HepG2 (cell line): Measurements from ENCODE around the gene PSMC3IP. TPM values are rescaled to one million over a fixed set of nuclear protein-coding genes. Genes with fewer than 3 reads are reported as not detected.
A peak's percentile ranks its signal among the peaks of the same experiment; 100 is the strongest.

Source experiments
- ARID2 ChIP-seq: sonication (generic); formaldehyde crosslinking; IDR thresholded peaks from 2 replicates; pipeline ENCODE4 v1.8.1; 2022; ENCODE audit warnings: mild to moderate bottlenecking, missing genetic modification reagents, borderline replicate concordance
- ARID3A ChIP-seq: IDR thresholded peaks from 2 replicates; pipeline ENCODE4 v1.6.1; 2012; ENCODE audit warnings: low read depth, low read length, improper control_type of control experiment
- BATF2 ChIP-seq: sonication (generic); formaldehyde crosslinking; IDR thresholded peaks from 2 replicates; pipeline ENCODE4 v1.8.0; 2022; ENCODE audit warnings: mild to moderate bottlenecking, missing genetic modification reagents, moderate library complexity
- BCL3 ChIP-seq: sonication (generic); formaldehyde crosslinking; IDR thresholded peaks from 2 replicates; pipeline ENCODE4 v1.5.1; 2020; ENCODE audit warnings: mild to moderate bottlenecking, missing genetic modification reagents, moderate library complexity
- JUNB ChIP-seq: sonication (generic); formaldehyde crosslinking; IDR thresholded peaks from 2 replicates; pipeline ENCODE4 v1.8.0; 2022; ENCODE audit warnings: missing genetic modification reagents, mild to moderate bottlenecking, borderline replicate concordance
- MYPOP ChIP-seq: sonication (generic); formaldehyde crosslinking; IDR thresholded peaks from 2 replicates; pipeline ENCODE4 v1.8.1; 2023; ENCODE audit warnings: mild to moderate bottlenecking, moderate library complexity, missing genetic modification reagents
- PHF8 ChIP-seq: sonication (generic); formaldehyde crosslinking; IDR thresholded peaks from 2 replicates; pipeline ENCODE4 v1.5.0; 2020; ENCODE audit warnings: missing genetic modification reagents
- PLSCR1 ChIP-seq: sonication (generic); formaldehyde crosslinking; IDR thresholded peaks from 2 replicates; pipeline ENCODE4 v1.5.0; 2020; ENCODE audit warnings: missing genetic modification reagents, mild to moderate bottlenecking, borderline replicate concordance
- POGZ ChIP-seq: sonication (generic); formaldehyde crosslinking; IDR thresholded peaks from 2 replicates; pipeline ENCODE4 v1.4.0; 2020; ENCODE audit warnings: mild to moderate bottlenecking, missing genetic modification reagents
- RBAK ChIP-seq: sonication (generic); formaldehyde crosslinking; IDR thresholded peaks from 2 replicates; pipeline ENCODE4 v1.5.1; 2020; ENCODE audit warnings: mild to moderate bottlenecking, missing genetic modification reagents
- SETDB1 ChIP-seq: sonication (generic); formaldehyde crosslinking; IDR thresholded peaks from 2 replicates; pipeline ENCODE4 v1.5.1; 2020; ENCODE audit warnings: missing genetic modification reagents, mild to moderate bottlenecking, borderline replicate concordance
- SIX4 ChIP-seq: sonication (generic); formaldehyde crosslinking; IDR thresholded peaks from 2 replicates; pipeline ENCODE4 v1.4.0; 2020; ENCODE audit warnings: missing genetic modification reagents
- SRSF1 ChIP-seq: fragments of 200-400 bp; formaldehyde crosslinking; optimal IDR thresholded peaks from 2 replicates; pipeline ENCODE3; 2017; ENCODE audit warnings: mild to moderate bottlenecking, low read depth, low read length, moderate library complexity
- TAF15 ChIP-seq: fragments of 200-400 bp; formaldehyde crosslinking; IDR thresholded peaks from one replicate; pipeline ENCODE4 v1.6.1; 2018; ENCODE audit warnings: mild to moderate bottlenecking, low read depth, low read length; ENCODE audit not compliant: poor library complexity, severe bottlenecking
- ZFX ChIP-seq: sonication (generic); formaldehyde crosslinking; IDR thresholded peaks from 2 replicates; pipeline ENCODE4 v1.4.0; 2020; ENCODE audit warnings: mild to moderate bottlenecking, low read depth, missing genetic modification reagents, moderate library complexity
- ZFY ChIP-seq: sonication (generic); formaldehyde crosslinking; IDR thresholded peaks from 2 replicates; pipeline ENCODE4 v1.4.0; 2020; ENCODE audit warnings: missing genetic modification reagents
- ZNF3 ChIP-seq: IDR thresholded peaks from 2 replicates; pipeline ENCODE4 v1.7.0; 2017; ENCODE audit warnings: inconsistent platforms
- ZNF512 ChIP-seq: sonication (generic); formaldehyde crosslinking; IDR thresholded peaks from 2 replicates; pipeline ENCODE4 v1.4.0; 2020; ENCODE audit warnings: mild to moderate bottlenecking, missing genetic modification reagents
- ZNF552 ChIP-seq: sonication (generic); formaldehyde crosslinking; IDR thresholded peaks from 2 replicates; pipeline ENCODE4 v1.9.0; 2022; ENCODE audit warnings: missing genetic modification reagents, mild to moderate bottlenecking, borderline replicate concordance
- ZNF775 ChIP-seq: sonication (generic); formaldehyde crosslinking; IDR thresholded peaks from 2 replicates; pipeline ENCODE4 v1.4.0; 2020; ENCODE audit warnings: missing genetic modification reagents, mild to moderate bottlenecking, moderate library complexity, borderline replicate concordance
- ZNF883 ChIP-seq: sonication (generic); formaldehyde crosslinking; IDR thresholded peaks from 2 replicates; pipeline ENCODE4 v1.5.1; 2020; ENCODE audit warnings: mild to moderate bottlenecking, missing genetic modification reagents; ENCODE audit errors: not compliant biosample characterization
- polyA plus RNA-seq, 8 experiments: library from polyadenylated mRNA; depleted of rRNA in 3 of 8; stranded (reverse) in 7 of 8; unstranded in 1 of 8; fragments of >200 nt; fragmentation: Illumina TruSeq in 4 of 8; extraction: Trizol in 4 of 8; gene quantifications; 2 replicates each; pipeline versions ENCODE4 v1.2.1 to v1.2.3, GENCODE V29; 2011 to 2016; ENCODE audit warnings: low read depth in 4 of 8, missing spikeins in 1 of 8, mixed read lengths in 1 of 8; ENCODE audit not compliant: insufficient read depth in 1 of 8
- total RNA-seq, 5 experiments: library from RNA; depleted of rRNA; stranded (reverse); fragments of >200 nt; fragmentation: Illumina TruSeq; extraction: Trizol; gene quantifications; 2 replicates each; pipeline ENCODE4 v1.2.3, GENCODE V29; 2016; ENCODE audit warnings: low read depth in 1 of 5

The PSMC3IP gene
- total and polyA plus RNA-seq, 2 of the 13 experiments (the other 11 are each of a cell fraction or from before 2014, with no cell fraction given): 6.5 to 22.4 TPM

GRCh38 chr17:42536372-42537155 lies 41.0 kb downstream of the PSMC3IP start (continued):
- peak; percentile 57; the same call in 1 of the 2 replicates for TF ChIP-seq SIX4 (CRISPR knock-in tag)
- TF ChIP-seq SRSF1: no peak
- TF ChIP-seq ARID2 (CRISPR knock-in tag): peak; percentile 95
- TF ChIP-seq ZNF883: peak; percentile 30
- no peak for TF ChIP-seq ZNF3 (CRISPR knock-in tag)
- no peak for TF ChIP-seq PLSCR1
- TF ChIP-seq PHF8 (CRISPR knock-in tag): peak; percentile 77
- no peak for TF ChIP-seq ARID3A
- TF ChIP-seq BATF2: peak; percentile 23; the same call in 1 of the 2 replicates
- TF ChIP-seq RBAK: no peak
- no peak for TF ChIP-seq JUNB (CRISPR knock-in tag)
- TF ChIP-seq SETDB1: no peak
- TF ChIP-seq BCL3 (CRISPR knock-in tag): peak; percentile 59
- TF ChIP-seq ZFY (CRISPR knock-in tag): peak; percentile 93
- TF ChIP-seq TAF15: peak; percentile 27
- TF ChIP-seq ZNF552 (CRISPR knock-in tag): no peak
- TF ChIP-seq MYPOP: no peak; the same call in 1 of the 2 replicates
- TF ChIP-seq ZNF512 (CRISPR knock-in tag): peak; percentile 65; the same call in 1 of the 2 replicates
- peak; percentile 98 for TF ChIP-seq ZFX (CRISPR knock-in tag)
- TF ChIP-seq POGZ: no peak; the same call in 1 of the 2 replicates
- TF ChIP-seq ZNF775 (CRISPR knock-in tag): no peak
